ENCODE data around the gene S100A10. TPM values are rescaled to one million over a fixed set of nuclear protein-coding genes. Genes with fewer than 3 reads are reported as not detected.

Gene S100A10
- total RNA-seq, 1 experiment from 2014 or later: 2,143 TPM

- H3K27me3 ChIP-seq (replicated peaks; ENCODE audit: control insufficient read depth, insufficient read depth, low read length): no peaks in the 10 kb centered on the region
Measured at GRCh38 chr1:152009691-152010090, 16.0 kb upstream of the S100A10 start.

GRCh38 chr1:152007047-152007446 lies 13.4 kb upstream of the S100A10 start:
- no peak overlapping the region for H3K4me3 Mint-ChIP-seq (ENCODE audit: unreplicated experiment)
- Histone ChIP-seq H3K9me3 (no peaks in the 10 kb centered on the region), H3K27me3 (replicated peaks; ENCODE audit: control insufficient read depth, insufficient read depth, low read length) (no peaks in the 10 kb centered on the region), H3K4me3 (ENCODE audit: low read depth, low read length) (no peak overlapping the region), H3K4me1 (0 out of 2 replicates have a peak, but pooled peaks cover 3% of the 10 kb centered on the region), H3K36me3 (ENCODE audit: control insufficient read depth, insufficient read depth, low read length) (no peaks in the 10 kb centered on the region)
- no peak overlapping the region for H3K27ac Mint-ChIP-seq (ENCODE audit: unreplicated experiment)
- H3K27me3 Mint-ChIP-seq (ENCODE audit: insufficient read depth, unreplicated experiment): no peaks in the 10 kb centered on the region
- DNase-seq: no peak
- TF ChIP-seq CTCF (IDR thresholded peaks at IDR 0.05; ENCODE audit: insufficient read depth in 1 of 2, low read depth in 1 of 2, low read length in 1 of 2, severe bottlenecking in 1 of 2, unreplicated experiment in 1 of 2): no peak
- ChIA-PET POLR2A (no interaction called here), CTCF (no interaction called here)
- intact Hi-C loops (cut with micrococcal nuclease; ENCODE audit: unreplicated experiment): no loop called here
- H3K36me3 Mint-ChIP-seq (ENCODE audit: insufficient read depth, unreplicated experiment): no peaks in the 10 kb centered on the region
- H3K4me1 Mint-ChIP-seq (ENCODE audit: low read depth, unreplicated experiment): peaks cover 18% of the 10 kb centered on the region
- no TSS peak for BruUV-seq (replicated peaks)
- no peaks in the 10 kb centered on the region for H3K9me3 Mint-ChIP-seq (ENCODE audit: unreplicated experiment)

More at GRCh38 chr1:152009691-152010090, 16.0 kb upstream of the S100A10 start:
- H3K4me3 Mint-ChIP-seq (ENCODE audit: unreplicated experiment): no peak overlapping the region
- H3K9me3 Mint-ChIP-seq (ENCODE audit: unreplicated experiment): no peaks in the 10 kb centered on the region
- ChIA-PET CTCF (interaction anchor here (3.2 kb wide), 1 partner anchor 8 kb away, joined by 10 read pairs; no protein-coding TSS in a partner anchor), POLR2A (interaction anchor here (0.6 kb wide), 1 partner anchor 34 kb away, joined by 3 read pairs; no protein-coding TSS in a partner anchor)
- no peaks in the 10 kb centered on the region for H3K36me3 Mint-ChIP-seq (ENCODE audit: insufficient read depth, unreplicated experiment)
- Histone ChIP-seq H3K9me3 (no peaks in the 10 kb centered on the region), H3K4me3 (ENCODE audit: low read depth, low read length) (no peak overlapping the region), H3K4me1 (0 out of 2 replicates have a peak, but pooled peaks cover 3% of the 10 kb centered on the region), H3K36me3 (ENCODE audit: control insufficient read depth, insufficient read depth, low read length) (no peaks in the 10 kb centered on the region)
- H3K27me3 Mint-ChIP-seq (ENCODE audit: insufficient read depth, unreplicated experiment): no peaks in the 10 kb centered on the region
- intact Hi-C loops (cut with micrococcal nuclease; ENCODE audit: unreplicated experiment): no loop called here
- DNase-seq: no peak
- H3K4me1 Mint-ChIP-seq (ENCODE audit: low read depth, unreplicated experiment): peaks cover 7% of the 10 kb centered on the region
- TF ChIP-seq CTCF (IDR thresholded peaks at IDR 0.05; ENCODE audit: insufficient read depth in 1 of 2, low read depth in 1 of 2, low read length in 1 of 2, severe bottlenecking in 1 of 2, unreplicated experiment in 1 of 2): no peak
- no TSS peak for BruUV-seq (replicated peaks)
- H3K27ac Mint-ChIP-seq (ENCODE audit: unreplicated experiment): no peak overlapping the region

GRCh38 chr1:152005360-152005912 lies 11.8 kb upstream of the S100A10 start:
- no peak for TF ChIP-seq CTCF (IDR thresholded peaks at IDR 0.05; ENCODE audit: insufficient read depth in 1 of 2, low read depth in 1 of 2, low read length in 1 of 2, severe bottlenecking in 1 of 2, unreplicated experiment in 1 of 2)
- intact Hi-C loops (cut with micrococcal nuclease; ENCODE audit: unreplicated experiment): no loop called here
- no peaks in the 10 kb centered on the region for H3K27me3 ChIP-seq (replicated peaks; ENCODE audit: control insufficient read depth, insufficient read depth, low read length)
- no peaks in the 10 kb centered on the region for H3K36me3 ChIP-seq (ENCODE audit: control insufficient read depth, insufficient read depth, low read length)
- no peaks in the 10 kb centered on the region for H3K9me3 ChIP-seq
- ChIA-PET POLR2A (interaction anchor here (0.6 kb wide), 1 partner anchor 79 kb away, joined by 3 read pairs; no protein-coding TSS in a partner anchor), CTCF (interaction anchor here (7.6 to 7.9 kb wide), 2 partner anchors 35 to 71 kb away, joined by 120 to 249 read pairs; no protein-coding TSS in a partner anchor)
- H3K4me1 ChIP-seq: peaks cover 17% of the 10 kb centered on the region
- no peak overlapping the region for H3K4me3 ChIP-seq (ENCODE audit: low read depth, low read length)
- Mint-ChIP-seq H3K4me3 (ENCODE audit: unreplicated experiment) (no peak overlapping the region), H3K36me3 (ENCODE audit: insufficient read depth, unreplicated experiment) (peaks cover 6% of the 10 kb centered on the region), H3K27ac (ENCODE audit: unreplicated experiment) (no peak overlapping the region), H3K4me1 (ENCODE audit: low read depth, unreplicated experiment) (peaks cover 32% of the 10 kb centered on the region), H3K9me3 (ENCODE audit: unreplicated experiment) (no peaks in the 10 kb centered on the region), H3K27me3 (ENCODE audit: insufficient read depth, unreplicated experiment) (no peaks in the 10 kb centered on the region)
- no peak for DNase-seq
- no TSS peak for BruUV-seq (replicated peaks)

Data from Caco-2 (cell line).